Astrocyte of the cerebellum (primary cell): ENCODE results near the gene RAPGEFL1.

Experiments used
- DNase-seq: peaks from one replicate; pipeline ENCODE4 v3.0.0-alpha.2; 2011; ENCODE audit warnings: low read depth
- H3K4me3 ChIP-seq: 2 replicates; pipeline ENCODE4 v1.5.1; 2011; ENCODE audit warnings: mild to moderate bottlenecking, low read depth, low read length, moderate library complexity
- CTCF ChIP-seq: IDR thresholded peaks from 2 replicates; pipeline ENCODE4 v1.5.1; 2012; ENCODE audit warnings: low read length, low read depth, moderate library complexity, mild to moderate bottlenecking; ENCODE audit errors: missing control alignments
- in situ Hi-C: cut with HindIII; loops from 2 replicates; pipeline ENCODE4 v1.10.0; 2017; ENCODE audit warnings: low sequenced_read_pairs

RAPGEFL1 gene

GRCh38 chr17:40158438-40159013 lies 18.7 kb upstream of the RAPGEFL1 start:
- DNase-seq, result no peak
- in situ Hi-C loops, result no loop called here
- no peak for TF ChIP-seq CTCF
- no peak overlapping the region for H3K4me3 ChIP-seq

GRCh38 chr17:40159456-40159855 lies 17.8 kb upstream of the RAPGEFL1 start:
- in situ Hi-C loops, result no loop called here
- no peak for TF ChIP-seq CTCF
- H3K4me3 ChIP-seq, result no peak overlapping the region
- no peak for DNase-seq

GRCh38 chr17:40167685-40168261 lies 9.5 kb upstream of the RAPGEFL1 start:
- in situ Hi-C loops, result no loop called here
- no peak overlapping the region for H3K4me3 ChIP-seq
- no peak for DNase-seq
- TF ChIP-seq CTCF, result no peak

- H3K4me3 ChIP-seq, result no peak overlapping the region
- TF ChIP-seq CTCF, result peak; percentile 74
- DNase-seq, result peak; percentile 48
- in situ Hi-C loops, result no loop called here
These were observed 8.9 kb upstream of the RAPGEFL1 start for GRCh38 chr17:40168262-40168832.

GRCh38 chr17:40170325-40170724 lies 6.9 kb upstream of the RAPGEFL1 start:
- TF ChIP-seq CTCF, result no peak
- no peak overlapping the region for H3K4me3 ChIP-seq
- no peak for DNase-seq
- in situ Hi-C loops, result loop anchor here (5.0 to 10.0 kb wide), 2 partner anchors 98 to 176 kb away; no protein-coding TSS in a partner anchor

GRCh38 chr17:40171750-40172149 lies 5.5 kb upstream of the RAPGEFL1 start:
- H3K4me3 ChIP-seq, result no peak overlapping the region
- DNase-seq, result no peak
- in situ Hi-C loops, result loop anchor here (5.0 to 10.0 kb wide), 2 partner anchors 99 to 177 kb away; no protein-coding TSS in a partner anchor
- no peak for TF ChIP-seq CTCF
